HG03280 (cell line): ENCODE measurements around the gene CADPS.

Experiments
- ATAC-seq: cut with Tn5 transposase; IDR thresholded peaks from one replicate; pipeline ENCODE4 v1.9.1; 2021; ENCODE audit warnings: mild to moderate bottlenecking, moderate library complexity; ENCODE audit not compliant: unreplicated experiment

CADPS gene

GRCh38 chr3:62378921-62379320 is 496.3 kb downstream of the CADPS start:
- no peak for ATAC-seq

GRCh38 chr3:62378311-62378789 is 496.9 kb downstream of the CADPS start:
- no peak for ATAC-seq

- ATAC-seq, result no peak
Observed at GRCh38 chr3:62376906-62377877, 498.0 kb downstream of the CADPS start.

GRCh38 chr3:62376454-62376720 is 498.8 kb downstream of the CADPS start:
- no peak for ATAC-seq

GRCh38 chr3:62375655-62376453 is 499.4 kb downstream of the CADPS start:
- no peak for ATAC-seq

GRCh38 chr3:62374341-62375218 is 500.6 kb downstream of the CADPS start:
- no peak for ATAC-seq

- ATAC-seq, result no peak
Observed at GRCh38 chr3:62373714-62374333, 501.4 kb downstream of the CADPS start.

- no peak for ATAC-seq
Observed at GRCh38 chr3:62373215-62373614, 502.0 kb downstream of the CADPS start, which contains the start of gene FEZF2. TSS of gene FEZF2 (minus strand) at chr3:62373550. CDS start at chr3:62372868, 682 bp downstream.

GRCh38 chr3:62372621-62373041 is 502.6 kb downstream of the CADPS start:
- no peak for ATAC-seq

GRCh38 chr3:62371720-62372591 is 503.3 kb downstream of the CADPS start:
- ATAC-seq, result no peak

- no peak for ATAC-seq
Observed at GRCh38 chr3:62370858-62371719, 504.1 kb downstream of the CADPS start.

- ATAC-seq, result no peak
Observed at GRCh38 chr3:62370112-62370857, 504.9 kb downstream of the CADPS start.

GRCh38 chr3:62369476-62369743 is 505.8 kb downstream of the CADPS start:
- ATAC-seq, result no peak

- ATAC-seq, result no peak
Observed at GRCh38 chr3:62368705-62369475, 506.3 kb downstream of the CADPS start.

GRCh38 chr3:62368290-62368704 is 506.9 kb downstream of the CADPS start:
- ATAC-seq, result no peak

- no peak for ATAC-seq
Observed at GRCh38 chr3:62367763-62368195, 507.4 kb downstream of the CADPS start.

GRCh38 chr3:62366126-62366484 is 509.1 kb downstream of the CADPS start:
- ATAC-seq, result no peak
